Stimulated activated CD4-positive, alpha-beta T cell treated with anti-CD3 and anti-CD28 coated beads, Interleukin-4, amount 100 ng/mL, for 4 hours (primary cell): ENCODE measurements around the gene BCAS4.
A peak's percentile ranks its signal among the peaks of the same experiment; 100 is the strongest.

Experiments
- DNase-seq, 2 experiments: peaks; one replicate each; pipeline ENCODE4 v3.0.0-alpha.2; 2020

BCAS4 gene

DNA sequence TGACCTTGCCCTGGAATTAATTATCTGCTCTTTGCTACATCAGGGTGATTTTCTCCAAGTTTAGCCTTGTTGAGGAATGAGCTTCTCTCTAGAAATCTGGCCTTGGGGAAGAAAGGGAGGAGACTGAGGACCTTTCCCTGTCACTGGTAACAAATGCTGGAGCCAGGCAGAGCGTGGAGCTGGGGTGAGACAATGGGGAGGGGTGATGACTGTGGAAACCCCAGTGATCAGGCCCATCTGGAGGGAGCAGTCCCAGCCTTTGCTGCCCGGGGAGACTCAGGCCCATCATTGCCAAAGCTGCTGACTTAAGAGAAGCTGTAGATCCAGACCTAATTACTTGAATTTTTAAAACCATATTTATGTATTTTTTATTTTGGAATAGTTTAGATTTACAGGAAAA is 31.3 kb downstream of the BCAS4 start:
- no peak for DNase-seq

DNA sequence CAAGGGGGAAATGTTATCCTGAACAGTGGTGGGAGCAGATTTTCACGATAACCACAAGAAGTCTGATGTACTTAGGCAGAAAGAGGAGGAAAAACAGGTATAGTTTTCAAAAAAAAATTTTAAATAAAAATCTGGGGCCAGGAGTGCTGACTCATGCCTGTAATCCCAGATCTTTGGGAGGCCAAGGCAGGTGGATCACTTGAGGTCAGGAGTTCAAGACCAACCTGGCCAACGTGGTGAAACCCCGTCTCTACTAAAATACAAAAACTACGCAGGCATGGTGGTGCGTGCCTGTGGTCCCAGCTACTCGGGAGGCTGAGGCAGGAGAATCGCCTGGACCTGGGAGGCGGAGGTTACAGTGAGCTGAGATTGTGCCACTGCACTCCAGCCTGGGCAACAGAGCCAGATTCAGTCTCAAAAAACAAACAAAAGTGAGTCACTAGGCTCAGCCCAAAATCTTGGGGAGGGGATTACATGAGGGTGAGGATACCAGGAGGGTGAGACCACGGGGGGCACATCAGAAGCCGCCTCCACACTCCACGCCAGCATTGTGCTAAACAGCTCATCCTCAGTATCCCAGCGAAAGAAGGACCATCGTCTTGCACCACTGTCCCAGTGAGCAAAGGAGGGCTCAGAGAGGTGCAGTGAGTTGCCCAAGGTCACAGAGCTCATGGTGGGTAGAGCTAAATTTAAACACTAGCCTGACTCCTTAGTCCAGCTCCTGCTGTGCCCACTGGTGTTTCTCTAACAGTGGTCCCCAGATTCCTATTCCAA is 33.7 kb downstream of the BCAS4 start:
- DNase-seq: no peak

DNA sequence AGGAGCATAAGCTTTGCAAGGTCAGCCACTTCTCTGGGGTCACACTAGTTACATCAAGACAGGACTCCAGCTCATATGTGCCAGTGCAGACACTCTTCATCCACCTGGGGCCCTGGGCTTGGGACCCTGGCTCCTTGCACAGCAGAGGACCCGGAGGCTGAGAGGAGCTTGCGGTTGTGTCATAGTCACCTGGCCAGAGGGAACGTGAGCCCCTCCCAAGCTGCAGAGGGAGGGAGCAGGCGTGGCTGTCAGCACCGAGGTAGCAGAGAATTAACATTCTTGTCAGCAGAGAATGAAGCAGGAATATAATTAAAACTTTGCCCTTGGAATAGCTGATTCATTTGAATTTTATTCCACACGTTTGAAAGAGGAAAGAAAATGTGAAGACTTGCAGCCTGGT is 36.8 kb downstream of the BCAS4 start:
- DNase-seq: no peak

DNA sequence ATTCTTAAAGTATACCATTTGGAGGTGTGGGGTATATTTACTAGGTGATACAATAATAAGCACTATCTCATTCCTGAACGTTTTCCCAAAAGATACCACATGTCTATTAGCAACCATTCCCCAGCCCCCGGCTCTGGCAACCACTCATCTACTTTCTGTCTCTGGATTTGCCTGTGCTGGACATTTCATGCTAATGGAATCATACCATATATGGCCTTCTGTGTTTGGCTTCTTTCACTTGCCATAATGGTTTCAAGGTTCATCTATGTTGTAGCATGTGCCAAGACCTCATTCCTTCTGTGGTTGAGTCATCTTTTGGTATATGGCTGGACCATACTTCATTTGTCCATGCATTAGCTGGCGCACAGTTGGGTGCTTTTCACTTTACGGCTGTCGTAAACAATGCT is 39.7 kb downstream of the BCAS4 start:
- no peak for DNase-seq

DNA sequence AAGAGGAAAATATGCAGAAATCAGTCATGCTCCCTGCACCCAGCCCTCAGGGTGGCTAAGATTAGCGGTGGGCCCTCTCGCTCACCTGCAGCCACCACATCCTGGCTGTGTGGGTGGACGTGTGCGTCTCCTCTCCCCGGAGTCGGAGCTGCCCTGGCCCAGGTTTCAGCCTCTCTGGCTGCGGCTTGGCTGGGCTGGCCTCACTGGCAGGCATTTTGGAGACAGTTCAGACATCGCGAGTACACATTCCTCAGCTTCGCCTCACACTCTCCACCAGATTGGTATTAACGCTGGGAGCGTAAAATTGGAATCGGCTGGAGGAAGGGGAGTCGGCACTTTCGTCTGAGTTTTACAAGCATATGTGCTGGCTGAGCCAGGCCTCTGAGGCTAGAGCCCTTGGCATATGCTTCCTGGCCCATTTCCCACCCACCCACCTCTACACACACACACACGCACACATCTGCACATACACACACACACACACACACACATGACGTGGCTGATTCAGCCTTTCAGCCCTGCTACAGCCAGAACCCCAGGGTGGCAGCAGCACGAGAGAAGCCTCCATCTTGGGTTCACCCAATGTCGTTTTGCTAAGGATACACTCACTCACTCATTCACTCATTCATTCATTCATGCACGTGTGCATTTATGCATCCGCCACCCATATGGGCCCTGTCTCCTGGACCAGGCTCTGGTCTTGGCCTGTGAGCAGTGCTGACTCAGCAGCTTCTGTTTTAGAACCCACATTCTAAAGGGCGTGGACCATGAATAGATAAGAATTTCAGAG is 42.9 kb downstream of the BCAS4 start:
- no peak for DNase-seq

DNA sequence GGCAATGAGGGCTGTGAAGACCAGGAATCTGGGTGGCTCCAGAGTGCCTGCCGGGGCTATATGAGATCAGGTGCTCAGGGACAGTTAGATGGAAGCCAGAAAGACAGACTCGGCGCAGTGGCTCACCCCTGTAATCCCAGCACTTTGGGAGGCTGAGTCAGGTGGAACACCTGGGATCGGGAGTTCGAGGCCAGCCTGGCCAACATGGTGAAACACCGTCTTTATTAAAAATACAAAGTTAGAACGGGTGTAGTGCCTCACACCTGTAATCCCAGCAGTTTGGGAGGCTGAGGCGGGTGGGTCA is 43.4 kb downstream of the BCAS4 start:
- no peak for DNase-seq

DNA sequence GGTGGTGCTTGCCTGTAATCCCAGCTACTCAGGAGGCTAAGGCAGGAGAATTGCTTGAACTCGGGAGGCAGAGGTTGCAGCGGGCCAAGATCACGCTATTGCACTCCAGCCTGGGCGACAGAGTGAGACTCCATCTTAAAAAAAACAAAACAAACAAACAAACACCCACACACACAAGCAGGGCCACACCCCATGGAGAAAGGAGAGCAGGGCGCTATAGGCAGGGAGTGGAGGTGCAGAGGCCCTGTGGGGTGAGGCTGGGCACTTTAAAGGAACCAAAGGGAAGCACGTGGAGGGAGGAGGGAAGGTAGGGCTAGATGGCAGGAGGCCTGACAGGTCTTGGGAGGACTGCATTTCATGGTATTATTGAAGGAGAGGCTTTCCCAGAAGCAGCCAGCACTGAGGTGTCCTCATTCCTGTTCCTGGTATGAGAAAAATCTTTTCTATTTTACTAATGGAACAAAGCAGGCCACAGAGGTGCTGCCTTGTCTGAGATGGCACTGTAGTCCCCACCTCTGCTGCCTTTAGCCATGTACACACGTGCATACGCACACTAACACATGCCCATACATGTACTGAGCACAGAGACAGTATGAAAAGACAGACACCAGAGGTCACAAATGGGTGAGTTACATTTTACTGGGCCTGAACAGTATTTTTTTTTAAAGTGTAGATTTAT is 44.0 kb downstream of the BCAS4 start:
- DNase-seq: no peak

DNA sequence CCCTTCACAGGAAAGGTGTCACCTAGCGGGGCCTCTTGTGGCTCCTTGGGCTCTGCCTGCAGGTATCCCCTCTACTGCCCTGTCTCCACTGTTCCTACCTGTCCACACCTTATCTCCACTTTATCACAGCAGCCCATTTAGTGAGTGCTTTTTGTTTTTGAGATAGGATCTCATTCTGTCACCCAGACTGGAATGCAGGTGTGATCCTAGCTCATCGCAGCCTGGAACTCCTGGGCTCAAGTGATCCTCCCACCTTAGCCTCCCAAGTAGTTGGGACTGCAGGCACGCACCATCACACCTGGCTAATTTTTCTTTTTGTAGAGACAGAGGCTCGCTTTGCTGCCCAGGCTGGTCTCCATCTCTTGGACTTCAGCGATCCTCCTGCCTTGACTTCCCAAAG is 48.0 kb downstream of the BCAS4 start:
- no peak for DNase-seq

DNA sequence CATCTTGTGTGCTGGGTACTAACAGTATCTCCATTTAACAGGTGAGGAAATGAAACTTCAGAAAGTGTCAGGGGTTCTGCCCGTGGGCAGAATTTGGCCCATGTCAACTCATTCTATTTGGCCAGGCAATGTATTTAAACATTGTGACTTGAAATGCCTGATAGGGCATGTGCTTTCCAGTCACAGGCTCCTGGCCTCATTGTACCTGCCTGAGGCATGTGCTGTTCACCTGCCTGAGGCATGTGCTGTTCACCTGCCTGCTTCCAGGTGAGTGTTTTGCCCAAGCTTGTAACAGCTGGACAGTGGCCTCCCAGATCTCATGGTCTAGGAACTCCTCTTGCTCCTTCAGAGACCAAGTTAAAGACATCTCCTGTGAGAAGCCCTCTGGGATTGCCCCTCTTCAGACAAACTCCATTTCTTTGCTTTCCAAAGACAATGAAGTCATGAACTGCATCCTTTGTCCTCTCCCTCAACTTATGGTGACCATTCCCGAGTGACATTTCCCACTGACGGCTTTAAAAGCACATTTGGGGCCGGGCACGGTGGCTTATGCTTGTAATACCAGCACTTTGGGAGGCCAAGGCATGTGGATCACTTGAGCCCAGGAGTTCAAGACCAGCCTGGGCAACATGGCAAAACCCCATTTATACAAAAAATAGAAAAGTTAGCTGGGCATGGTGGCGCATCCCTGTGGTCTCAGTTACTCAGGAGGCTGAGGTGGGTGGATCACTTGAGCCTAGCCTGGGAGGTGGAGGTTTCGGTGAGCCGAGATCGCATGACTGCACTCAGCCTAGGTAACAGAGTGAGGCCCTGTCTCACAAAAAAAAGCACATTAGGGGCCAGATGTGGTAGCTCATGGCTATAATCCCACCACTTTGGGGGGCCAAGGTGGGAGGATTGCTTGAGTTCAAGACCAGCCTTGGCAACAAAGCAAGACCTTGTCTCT is 48.7 kb downstream of the BCAS4 start:
- DNase-seq: no peak

DNA sequence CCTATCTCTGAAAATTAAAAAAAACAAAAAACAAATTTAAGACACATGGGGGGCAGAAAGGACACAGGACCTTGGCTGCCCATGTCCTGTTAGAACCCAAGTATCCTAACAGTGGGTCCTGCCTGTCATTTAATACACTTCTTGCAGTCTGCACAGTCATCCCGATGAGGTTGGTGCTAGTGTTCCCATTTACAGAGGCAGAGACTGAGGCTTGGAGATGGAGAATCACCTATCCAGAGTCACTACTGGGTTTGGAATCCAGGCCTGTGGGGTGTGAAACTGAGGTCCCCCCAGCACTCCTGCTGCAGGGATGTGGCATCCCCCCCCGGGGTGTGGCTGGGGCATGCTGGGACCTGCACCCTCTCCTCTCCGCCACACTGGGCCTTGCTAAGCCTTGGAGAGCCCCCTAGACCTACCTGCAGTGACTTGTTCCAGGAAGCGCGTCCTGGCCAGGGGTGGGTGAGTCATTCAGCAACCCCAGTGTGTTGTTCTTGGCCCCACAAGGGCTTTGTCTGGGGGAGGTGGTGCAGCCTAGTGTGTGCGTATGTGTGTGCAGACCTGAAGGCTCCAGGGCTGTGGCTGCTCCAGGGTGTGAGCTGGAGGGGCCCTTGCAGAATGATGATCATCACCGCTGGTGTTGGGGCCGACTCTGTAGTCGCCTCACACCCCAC is 49.7 kb downstream of the BCAS4 start:
- DNase-seq: peak; percentile 4 to 12

DNA sequence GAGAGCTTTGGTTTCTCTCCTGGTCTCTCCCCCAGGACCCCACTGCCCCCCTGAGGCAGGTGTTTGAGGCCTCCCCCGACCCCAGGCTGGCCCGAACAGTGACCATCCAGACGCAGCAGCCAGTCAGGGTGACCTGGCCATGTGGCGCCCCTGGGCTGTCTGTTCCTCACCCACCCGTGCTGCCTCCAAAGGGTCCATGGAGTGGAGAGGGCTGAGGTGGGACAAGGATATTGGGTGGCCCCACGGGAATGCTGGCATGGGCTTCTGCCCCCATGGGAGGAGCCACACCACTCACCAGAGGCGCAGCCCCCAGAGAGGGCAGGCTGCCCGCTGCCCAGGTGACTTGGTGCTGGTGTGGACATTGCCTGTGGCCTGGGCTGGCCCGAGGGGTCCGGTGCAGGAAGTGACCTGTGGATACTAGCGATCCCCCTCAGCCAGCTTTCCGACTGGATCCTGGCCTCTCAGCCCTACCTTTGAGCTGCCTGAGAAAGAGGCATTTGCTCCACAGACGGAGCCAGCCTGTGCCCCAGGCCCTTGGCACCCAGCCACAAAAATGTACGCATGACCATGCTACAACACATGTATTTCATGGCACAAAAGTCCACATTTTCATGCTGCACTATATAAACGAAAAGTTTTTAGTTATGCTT is 50.8 kb downstream of the BCAS4 start:
- DNase-seq: no peak

DNA sequence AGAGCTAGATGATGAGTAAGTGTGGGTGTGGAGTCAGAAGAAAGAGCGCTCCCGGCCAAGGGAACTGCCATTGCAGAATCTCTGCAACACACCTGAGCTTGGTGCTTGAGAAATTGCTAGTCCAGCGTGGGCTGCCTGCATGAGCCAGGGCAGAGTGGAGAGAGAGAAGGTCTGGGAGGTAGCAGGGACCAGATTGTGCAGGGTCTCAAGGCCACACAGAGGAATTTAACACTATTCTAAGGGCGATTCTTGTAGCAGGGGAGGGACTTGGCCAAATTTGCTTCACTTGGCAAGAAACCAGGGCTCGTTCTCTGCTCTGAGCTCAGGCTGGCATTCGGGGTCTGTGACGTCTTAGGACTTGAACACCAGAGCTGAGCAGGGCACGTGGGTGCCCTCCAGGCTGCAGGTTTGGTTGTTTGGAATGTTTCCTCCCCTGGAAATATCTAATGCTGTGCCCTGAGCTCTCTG is 53.5 kb downstream of the BCAS4 start:
- DNase-seq: no peak

DNA sequence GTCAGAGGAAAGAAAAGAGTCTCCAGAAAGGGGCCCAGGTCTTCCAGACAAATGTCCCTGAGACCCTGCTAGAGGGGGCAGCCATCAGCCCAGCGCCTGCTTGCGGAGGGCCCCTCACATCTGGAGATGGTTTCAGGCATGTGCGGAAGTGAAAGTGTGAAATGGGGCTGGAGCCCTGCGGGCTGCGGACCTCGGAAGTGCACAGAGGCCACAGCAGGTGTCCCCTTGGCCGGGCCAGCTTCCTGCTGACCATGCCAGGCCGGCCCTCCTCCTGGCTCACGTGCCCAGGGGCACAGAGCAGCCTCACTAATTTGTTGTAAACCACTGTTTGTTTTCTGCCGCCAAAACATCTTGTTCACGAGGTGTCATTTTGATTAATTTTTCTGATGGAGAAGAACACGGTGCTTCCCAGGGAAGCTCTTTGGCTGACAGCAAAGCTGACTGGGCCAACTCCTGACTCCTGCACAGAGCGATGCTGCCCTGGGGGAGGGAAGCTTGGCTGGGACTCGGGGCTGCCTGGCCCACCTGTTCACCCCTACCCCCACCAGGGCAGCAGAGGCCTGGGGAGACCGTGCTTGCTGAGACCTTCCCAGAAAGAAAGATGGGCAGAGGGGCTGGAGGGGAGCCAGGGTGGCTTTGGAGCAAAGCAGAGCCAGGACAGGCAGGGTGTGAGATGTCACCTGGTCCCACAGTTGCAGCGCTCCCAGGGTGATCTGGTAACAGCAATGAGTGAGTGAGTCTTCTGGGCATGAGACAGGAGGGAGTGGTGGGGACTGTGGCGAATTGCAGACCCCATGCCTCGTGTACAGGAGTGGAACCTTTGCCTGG is 54.2 kb downstream of the BCAS4 start:
- no peak for DNase-seq

DNA sequence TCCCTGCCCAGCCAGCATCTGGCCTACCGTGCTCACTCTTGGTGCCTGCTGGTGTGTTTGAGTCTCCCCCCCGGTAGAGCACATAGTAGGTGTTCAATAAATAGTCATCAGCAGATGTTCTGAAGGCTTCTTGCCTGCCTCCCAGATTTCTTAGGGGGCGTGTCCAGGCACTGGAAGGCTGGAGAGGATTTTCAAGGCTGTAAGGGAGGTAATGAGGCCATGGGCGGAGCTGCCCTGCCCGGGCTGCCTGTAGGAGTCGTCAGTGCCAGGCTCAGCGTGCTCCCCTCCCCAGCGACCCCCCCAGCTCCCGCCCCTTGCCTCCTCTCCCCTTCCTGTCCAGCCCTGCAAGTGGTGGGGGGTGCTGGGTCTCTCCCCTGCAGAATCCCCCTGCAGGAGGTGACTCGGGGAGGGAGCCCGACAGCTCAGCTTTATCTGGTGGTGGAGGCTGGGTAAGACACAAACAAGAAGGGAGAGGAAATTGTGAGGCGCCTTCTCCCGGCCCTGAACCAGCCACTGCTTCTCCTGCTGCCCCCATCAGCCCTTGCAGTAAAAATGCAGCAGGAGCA is 55.9 kb downstream of the BCAS4 start:
- DNase-seq: no peak

DNA sequence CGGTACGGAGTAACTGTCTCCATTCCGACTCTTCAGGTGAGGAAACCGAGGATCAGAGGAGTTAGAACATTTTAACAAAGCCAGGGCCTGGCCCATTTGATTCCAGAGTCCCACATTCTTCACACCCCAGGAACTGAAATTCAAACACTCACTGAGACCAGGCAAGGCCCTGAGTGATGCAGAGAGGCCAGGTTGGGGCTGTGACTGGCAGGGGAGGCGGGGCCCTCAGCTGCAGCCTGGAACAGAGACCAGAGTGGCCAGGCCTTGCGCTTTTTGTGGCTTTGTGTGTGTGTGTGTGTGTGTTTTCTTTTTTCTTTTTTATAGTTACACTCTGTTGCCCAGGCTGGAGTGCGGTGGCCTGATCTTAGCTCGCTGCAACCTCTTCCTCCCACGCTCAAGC is 57.2 kb downstream of the BCAS4 start:
- DNase-seq: no peak

DNA sequence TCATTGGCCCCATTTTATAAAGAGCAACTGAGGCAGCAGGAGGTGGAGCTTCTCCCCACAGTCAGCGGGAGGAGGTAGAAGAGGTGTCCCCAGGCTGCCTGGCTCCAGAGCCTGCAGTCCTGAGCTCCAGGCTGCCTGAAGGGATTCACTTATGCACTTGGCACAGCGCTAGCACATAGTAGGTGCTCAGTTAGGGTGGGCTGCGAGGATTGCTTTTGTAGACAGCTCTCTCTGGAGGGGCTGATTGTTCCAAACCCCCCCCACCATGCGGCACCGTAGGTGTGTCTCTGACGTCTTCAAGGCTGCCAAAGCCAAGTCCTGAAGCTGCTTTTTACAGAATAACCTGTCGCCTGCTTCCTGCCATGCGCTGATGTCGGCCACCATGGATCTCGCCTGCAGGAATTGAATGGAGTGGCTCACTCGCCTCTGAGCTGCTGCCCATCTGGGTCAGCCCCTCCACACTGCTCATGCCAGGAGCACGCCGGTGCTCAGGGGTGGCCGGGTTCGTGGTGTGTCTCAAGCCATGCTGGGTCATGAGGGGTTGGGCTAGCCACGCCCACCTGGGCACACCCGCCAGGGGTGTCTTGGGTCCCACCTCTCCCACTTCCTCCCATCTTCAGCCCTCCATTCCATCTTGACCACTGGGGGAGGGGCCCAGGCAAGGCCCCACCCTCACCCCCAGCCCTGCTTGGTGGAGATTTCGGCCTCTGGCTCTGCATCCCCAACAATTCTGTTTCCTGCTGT is 59.8 kb downstream of the BCAS4 start:
- DNase-seq: no peak

DNA sequence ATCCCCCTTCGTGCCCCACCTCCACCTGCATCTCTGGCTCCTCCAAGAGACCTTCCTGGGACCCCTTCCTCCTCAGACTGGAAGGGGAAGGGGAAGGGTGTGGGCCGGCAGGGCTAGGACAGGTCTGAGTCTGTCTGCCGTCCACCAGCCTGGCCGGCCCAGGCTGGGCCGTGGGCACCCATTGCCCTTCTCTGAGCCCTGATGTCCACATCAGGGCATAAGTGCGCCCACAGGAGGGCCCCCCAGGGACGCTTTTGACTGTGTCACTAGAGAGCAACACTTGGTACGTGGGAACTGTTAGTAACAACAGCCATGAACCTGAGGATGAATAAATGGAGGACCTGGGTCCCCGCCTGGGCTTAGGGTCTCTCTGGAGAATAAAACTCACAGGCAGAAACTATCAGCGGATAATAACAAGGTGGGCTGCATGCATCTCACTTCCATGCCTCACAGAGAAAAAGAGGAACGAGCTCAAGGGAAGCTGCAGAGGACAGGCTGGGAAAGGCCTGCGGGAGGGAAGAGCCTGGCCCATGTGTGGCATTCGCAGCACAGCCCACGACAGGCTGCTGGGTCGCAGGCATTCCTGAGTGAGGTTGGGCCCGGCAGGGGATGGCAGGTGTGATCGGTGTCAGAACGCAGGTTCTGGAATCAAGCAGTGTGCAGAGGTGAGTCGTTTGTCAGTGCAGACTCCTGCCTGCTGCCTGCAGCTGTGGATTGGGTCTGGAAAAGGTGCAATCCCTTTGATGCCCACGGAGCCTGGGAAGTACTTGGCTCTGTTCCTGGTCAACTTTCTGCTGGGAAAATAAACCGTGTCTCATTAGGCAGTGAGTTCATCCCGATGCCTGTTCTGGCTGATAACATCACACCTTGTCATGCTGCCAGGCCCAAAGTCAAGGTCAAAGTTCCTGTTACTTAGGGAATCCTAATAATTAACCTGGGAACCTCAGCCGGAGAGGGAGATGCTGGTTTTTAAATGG is 60.9 kb downstream of the BCAS4 start:
- no peak for DNase-seq

DNA sequence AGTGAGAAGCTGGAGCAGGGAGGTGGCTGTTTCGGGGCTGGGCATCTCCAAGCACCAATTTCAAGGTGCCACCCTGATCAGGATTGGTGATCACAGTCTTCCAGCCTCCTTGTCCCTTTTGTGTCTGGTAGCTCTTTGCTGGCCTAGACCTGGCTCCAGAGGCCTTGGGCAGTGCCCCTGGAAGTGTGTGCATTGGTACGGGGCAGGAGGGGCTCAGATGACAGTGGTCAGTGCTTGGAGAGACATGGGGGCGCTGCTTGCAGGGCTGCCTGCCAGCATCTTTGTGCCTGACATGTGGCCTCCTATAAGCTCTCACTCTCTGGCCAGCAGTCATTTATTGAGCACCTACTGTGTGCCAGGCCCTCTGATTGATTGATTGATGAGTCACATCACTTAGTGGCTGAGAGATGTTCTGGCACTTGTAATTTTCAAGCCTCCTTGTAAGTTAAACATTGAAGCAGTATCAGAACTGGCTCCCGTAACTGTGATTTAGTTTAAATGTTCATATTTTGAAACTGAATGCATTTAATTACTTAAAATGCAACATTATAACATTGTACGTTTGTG is 61.7 kb downstream of the BCAS4 start:
- DNase-seq: no peak
